ENCODE measurements around the gene FANCF. TPM values are rescaled to one million over a fixed set of nuclear protein-coding genes. Genes with fewer than 3 reads are reported as not detected.

The FANCF gene
- total RNA-seq, 1 experiment from 2014 or later = 15.0 TPM

- intact Hi-C loops (cut with micrococcal nuclease; ENCODE audit: unreplicated experiment) = no loop called here
- BruUV-seq (replicated peaks) = no TSS peak
Measured at GRCh38 chr11:22581354-22582150, 44.1 kb downstream of the FANCF start.

GRCh38 chr11:22577854-22578253 is 47.8 kb downstream of the FANCF start:
- POLR2A ChIA-PET (ENCODE audit: low non-redundant PET) = no interaction called here
- DNase-seq (ENCODE audit: low spot score) = no peak
- CTCF ChIA-PET = no interaction called here
- no peaks in the 10 kb centered on the region for H3K9me3 ChIP-seq (ENCODE audit: low read depth, low read length, poor library complexity, severe bottlenecking)
- intact Hi-C loops (cut with micrococcal nuclease; ENCODE audit: unreplicated experiment) = no loop called here
- H3K4me1 ChIP-seq (ENCODE audit: insufficient read depth, low read length, poor library complexity, severe bottlenecking) = no peaks in the 10 kb centered on the region
- no peak overlapping the region for H3K4me3 ChIP-seq (ENCODE audit: low read depth, low read length, poor library complexity, severe bottlenecking)
- no TSS peak for BruUV-seq (replicated peaks)
- H3K27me3 ChIP-seq (replicated peaks; ENCODE audit: insufficient read depth, low read depth, low read length, poor library complexity) = no peaks in the 10 kb centered on the region
- TF ChIP-seq EZH2 (IDR thresholded peaks at IDR 0.05; ENCODE audit: borderline replicate concordance, low read depth, low read length, poor library complexity, severe bottlenecking) = no peak
- TF ChIP-seq CTCF (conservative IDR thresholded peaks at IDR 0.05; ENCODE audit: low read depth, low read length) = no peak
- no peak overlapping the region for H3K27ac ChIP-seq (ENCODE audit: low read depth, low read length, poor library complexity, severe bottlenecking)
- no peaks in the 10 kb centered on the region for H3K36me3 ChIP-seq (ENCODE audit: insufficient read depth, low read length, poor library complexity, severe bottlenecking)

More at GRCh38 chr11:22581354-22582150, 44.1 kb downstream of the FANCF start:
- Histone ChIP-seq H3K27ac (ENCODE audit: low read depth, low read length, poor library complexity, severe bottlenecking) (no peak overlapping the region), H3K4me3 (ENCODE audit: low read depth, low read length, poor library complexity, severe bottlenecking) (no peak overlapping the region), H3K9me3 (ENCODE audit: low read depth, low read length, poor library complexity, severe bottlenecking) (no peaks in the 10 kb centered on the region), H3K36me3 (ENCODE audit: insufficient read depth, low read length, poor library complexity, severe bottlenecking) (no peaks in the 10 kb centered on the region), H3K27me3 (replicated peaks; ENCODE audit: insufficient read depth, low read depth, low read length, poor library complexity) (no peaks in the 10 kb centered on the region), H3K4me1 (ENCODE audit: insufficient read depth, low read length, poor library complexity, severe bottlenecking) (no peaks in the 10 kb centered on the region)
- DNase-seq (ENCODE audit: low spot score) = no peak
- POLR2A ChIA-PET (ENCODE audit: low non-redundant PET) = no interaction called here
- CTCF ChIA-PET = no interaction called here
- TF ChIP-seq CTCF (conservative IDR thresholded peaks at IDR 0.05; ENCODE audit: low read depth, low read length) (no peak), EZH2 (IDR thresholded peaks at IDR 0.05; ENCODE audit: borderline replicate concordance, low read depth, low read length, poor library complexity, severe bottlenecking) (no peak)

Other genes with a start within 250 kb of the FANCF start
- gene GAS2, start 40.8 kb upstream of the FANCF start, total RNA-seq (2021) = 1.8 and 3.0 TPM in 2 replicates
- 39.2 and 46.2 TPM in 2 replicates for gene SVIP, start 204.0 kb upstream of the FANCF start, total RNA-seq (2021)
- gene CCDC179, start 234.7 kb upstream of the FANCF start, total RNA-seq (2021) = not detected in 2 replicates

Measured in A673 (cell line).